OCI-LY3 (cell line): ENCODE data around the gene IL1RAPL1.
A peak's percentile ranks its signal among the peaks of the same experiment; 100 is the strongest.

ENCODE experiments used
- H2AFZ ChIP-seq: fragments of 200-600, 300-600 bp; shearing (Covaris generic); 2 replicates; pipeline ENCODE4 v1.6.0; 2014; ENCODE audit warnings: antibody characterized with exemption, low read depth, low read length
- H3K27ac ChIP-seq: fragments of 200-600, 300-600 bp; sonication (generic); 2 replicates; pipeline ENCODE4 v1.5.1; 2014; ENCODE audit warnings: mild to moderate bottlenecking, low read length, moderate library complexity, mixed read lengths
- H3K27me3 ChIP-seq: fragments of 200-600, 300-600 bp; sonication (generic); 2 replicates; pipeline ENCODE4 v1.6.1; 2014; ENCODE audit warnings: low read depth, low read length, mixed read lengths
- H3K36me3 ChIP-seq: fragments of 200-600, 300-600 bp; sonication (generic); replicated peaks from 2 replicates; pipeline ENCODE3; 2014; ENCODE audit warnings: low read depth, low read length, mixed read lengths
- H3K4me1 ChIP-seq: fragments of 300-600, 200-600 bp; sonication (generic); 2 replicates; pipeline ENCODE4 v1.6.1; 2014; ENCODE audit warnings: low read length, mixed read lengths
- H3K4me2 ChIP-seq: fragments of 200-600, 300-600 bp; sonication (generic); 2 replicates; pipeline ENCODE4 v1.6.1; 2014; ENCODE audit warnings: low read length, mixed read lengths
- H3K4me3 ChIP-seq: fragments of 300-600, 200-600 bp; sonication (generic); 2 replicates; pipeline ENCODE4 v1.5.1; 2014; ENCODE audit warnings: antibody characterized with exemption, mild to moderate bottlenecking, low read length, moderate library complexity
- H3K79me2 ChIP-seq: fragments of 300-600, 200-600 bp; shearing (Covaris generic); 2 replicates; pipeline ENCODE4 v1.6.1; 2014; ENCODE audit warnings: mild to moderate bottlenecking, low read length, mixed read lengths
- H3K9ac ChIP-seq: fragments of 300-600, 200-600 bp; shearing (Covaris generic); 2 replicates; pipeline ENCODE4 v1.6.0; 2014; ENCODE audit warnings: mild to moderate bottlenecking, low read length, moderate library complexity
- H3K9me3 ChIP-seq: fragments of 200-600, 300-600 bp; shearing (Covaris generic); 2 replicates; pipeline ENCODE4 v1.6.1; 2014; ENCODE audit warnings: low read length, mixed read lengths; ENCODE audit not compliant: insufficient read depth
- H4K20me1 ChIP-seq: fragments of 200-600, 300-600 bp; sonication (generic); 2 replicates; pipeline ENCODE4 v1.6.1; 2016; ENCODE audit warnings: low read length, mixed read lengths; ENCODE audit not compliant: insufficient read depth
- EZH2phosphoT487 ChIP-seq: fragments of 200-600 bp; shearing (Covaris generic); IDR thresholded peaks from 2 replicates; pipeline ENCODE4 v1.6.1; 2018; ENCODE audit warnings: antibody characterized with exemption, mixed run types, low read depth
- TF ChIP-seq, protein P1 (sequence below): fragments of 200-600, 300-600 bp; sonication (generic); IDR thresholded peaks from 2 replicates; pipeline ENCODE4 v1.5.1; 2014; ENCODE audit warnings: antibody characterized with exemption, low read length, low read depth

IL1RAPL1 gene

DNA sequence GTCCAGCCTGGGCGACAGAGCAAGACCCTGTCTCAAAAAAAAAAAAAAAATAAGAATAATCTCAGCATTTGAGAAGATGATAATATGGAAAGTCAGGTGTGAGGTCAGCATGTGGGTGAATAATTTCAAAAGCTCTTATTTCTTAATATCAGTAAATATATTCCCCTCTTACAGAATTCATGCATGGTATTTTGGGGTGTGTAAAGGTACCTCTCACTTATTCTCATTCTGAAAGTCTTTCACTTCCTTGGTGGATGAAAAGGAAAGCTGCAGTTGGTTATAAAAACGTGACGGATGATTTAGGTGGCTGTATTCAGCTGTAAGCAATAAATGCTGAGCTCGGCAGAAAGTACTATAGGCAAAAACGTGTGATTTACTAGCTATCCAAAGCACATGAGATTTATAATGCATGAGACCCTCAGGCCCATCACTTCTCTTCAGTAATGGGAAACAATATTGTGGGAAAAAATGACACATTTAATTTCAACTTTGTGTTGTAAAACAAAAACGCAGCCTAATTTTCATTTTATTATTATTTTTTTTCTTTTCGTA lies 1275.0 kb downstream of the IL1RAPL1 start:
- no peaks in the 10 kb centered on the region for H4K20me1 ChIP-seq
- peak overlapping the region; percentile 45 for H3K4me2 ChIP-seq
- TF ChIP-seq, protein P1, sequence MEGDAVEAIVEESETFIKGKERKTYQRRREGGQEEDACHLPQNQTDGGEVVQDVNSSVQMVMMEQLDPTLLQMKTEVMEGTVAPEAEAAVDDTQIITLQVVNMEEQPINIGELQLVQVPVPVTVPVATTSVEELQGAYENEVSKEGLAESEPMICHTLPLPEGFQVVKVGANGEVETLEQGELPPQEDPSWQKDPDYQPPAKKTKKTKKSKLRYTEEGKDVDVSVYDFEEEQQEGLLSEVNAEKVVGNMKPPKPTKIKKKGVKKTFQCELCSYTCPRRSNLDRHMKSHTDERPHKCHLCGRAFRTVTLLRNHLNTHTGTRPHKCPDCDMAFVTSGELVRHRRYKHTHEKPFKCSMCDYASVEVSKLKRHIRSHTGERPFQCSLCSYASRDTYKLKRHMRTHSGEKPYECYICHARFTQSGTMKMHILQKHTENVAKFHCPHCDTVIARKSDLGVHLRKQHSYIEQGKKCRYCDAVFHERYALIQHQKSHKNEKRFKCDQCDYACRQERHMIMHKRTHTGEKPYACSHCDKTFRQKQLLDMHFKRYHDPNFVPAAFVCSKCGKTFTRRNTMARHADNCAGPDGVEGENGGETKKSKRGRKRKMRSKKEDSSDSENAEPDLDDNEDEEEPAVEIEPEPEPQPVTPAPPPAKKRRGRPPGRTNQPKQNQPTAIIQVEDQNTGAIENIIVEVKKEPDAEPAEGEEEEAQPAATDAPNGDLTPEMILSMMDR, result no peak
- no peak for TF ChIP-seq EZH2phosphoT487
- H3K4me3 ChIP-seq, result no peak overlapping the region
- H2AFZ ChIP-seq, result no peak overlapping the region
- no peak overlapping the region for H3K9ac ChIP-seq
- H3K36me3 ChIP-seq, result no peaks in the 10 kb centered on the region
- H3K79me2 ChIP-seq, result no peaks in the 10 kb centered on the region
- no peaks in the 10 kb centered on the region for H3K27me3 ChIP-seq
- no peak overlapping the region for H3K27ac ChIP-seq
- H3K9me3 ChIP-seq, result no peaks in the 10 kb centered on the region
- H3K4me1 ChIP-seq, result peaks cover 11% of the 10 kb centered on the region

DNA sequence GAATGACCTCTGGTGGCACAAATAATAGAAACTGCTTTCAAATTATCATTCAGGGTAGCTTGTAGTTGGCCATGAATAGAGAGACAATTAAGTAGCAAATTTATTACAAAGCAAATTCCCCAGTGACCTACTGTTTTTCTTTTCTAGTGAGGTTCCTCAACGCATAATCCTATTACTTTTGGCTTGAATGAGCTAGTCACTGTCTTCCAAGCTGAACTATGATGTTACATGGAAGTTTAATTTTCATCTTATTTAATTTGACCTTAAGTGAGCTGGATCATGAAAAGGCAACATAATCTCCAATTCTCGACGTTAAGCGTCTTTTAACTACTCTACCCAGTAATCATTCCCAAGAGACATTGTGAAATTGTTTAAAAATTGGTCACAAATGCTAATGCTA lies 1280.7 kb downstream of the IL1RAPL1 start:
- Histone ChIP-seq H3K36me3 (no peaks in the 10 kb centered on the region), H3K9ac (no peak overlapping the region), H4K20me1 (no peaks in the 10 kb centered on the region), H3K4me2 (no peak overlapping the region), H3K4me3 (no peak overlapping the region), H3K27ac (no peak overlapping the region), H3K27me3 (no peaks in the 10 kb centered on the region), H2AFZ (no peak overlapping the region), H3K4me1 (peaks cover 9% of the 10 kb centered on the region), H3K79me2 (no peaks in the 10 kb centered on the region), H3K9me3 (no peaks in the 10 kb centered on the region)
- TF ChIP-seq, protein P1, result no peak
- no peak for TF ChIP-seq EZH2phosphoT487

GRCh38 chrX:29869837-29870236 lies 1282.6 kb downstream of the IL1RAPL1 start:
- TF ChIP-seq, protein P1, result no peak
- TF ChIP-seq EZH2phosphoT487, result no peak
- H3K9me3 ChIP-seq, result no peaks in the 10 kb centered on the region
- H3K9ac ChIP-seq, result no peak overlapping the region
- no peak overlapping the region for H3K4me3 ChIP-seq
- no peaks in the 10 kb centered on the region for H3K27me3 ChIP-seq
- no peak overlapping the region for H3K27ac ChIP-seq
- H4K20me1 ChIP-seq, result no peaks in the 10 kb centered on the region
- no peaks in the 10 kb centered on the region for H3K36me3 ChIP-seq
- H3K4me1 ChIP-seq, result peaks cover 9% of the 10 kb centered on the region
- H2AFZ ChIP-seq, result no peak overlapping the region
- H3K4me2 ChIP-seq, result no peak overlapping the region
- H3K79me2 ChIP-seq, result no peaks in the 10 kb centered on the region

DNA sequence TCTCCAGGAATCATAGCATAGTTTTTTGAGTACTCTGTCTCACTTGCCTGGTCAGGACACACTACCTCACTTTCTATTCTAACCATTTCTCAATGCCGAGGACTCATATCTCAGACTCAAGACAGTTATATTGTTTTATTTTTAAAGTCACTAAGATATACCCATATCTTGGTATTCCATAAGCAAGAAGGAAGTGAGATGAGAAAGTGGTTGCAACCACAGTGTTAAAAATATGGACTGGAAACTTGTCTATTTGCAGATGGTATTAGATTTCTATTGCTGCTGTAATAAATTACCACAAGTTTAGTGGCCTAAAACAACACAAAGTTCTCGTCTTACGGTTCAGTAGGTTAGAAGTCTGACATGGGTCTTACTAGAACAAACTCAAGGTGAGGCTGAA lies 1283.4 kb downstream of the IL1RAPL1 start:
- H3K4me1 ChIP-seq, result peaks cover 9% of the 10 kb centered on the region
- TF ChIP-seq, protein P1, result no peak
- TF ChIP-seq EZH2phosphoT487, result no peak
- H3K79me2 ChIP-seq, result no peaks in the 10 kb centered on the region
- no peak overlapping the region for H2AFZ ChIP-seq
- no peak overlapping the region for H3K27ac ChIP-seq
- H3K9ac ChIP-seq, result no peak overlapping the region
- no peaks in the 10 kb centered on the region for H4K20me1 ChIP-seq
- H3K4me3 ChIP-seq, result no peak overlapping the region
- no peaks in the 10 kb centered on the region for H3K9me3 ChIP-seq
- H3K36me3 ChIP-seq, result no peaks in the 10 kb centered on the region
- no peaks in the 10 kb centered on the region for H3K27me3 ChIP-seq
- no peak overlapping the region for H3K4me2 ChIP-seq
